Measurements from ENCODE around the gene NYAP2.

The NYAP2 gene

GRCh38 chr2:225402210-225402776, 2.8 kb downstream of the NYAP2 start:
- no peak overlapping the region for H3K4me3 ChIP-seq (ENCODE audit: low read length)
- H3K9me3 ChIP-seq (ENCODE audit: insufficient read depth, low read depth, low read length) = no peaks in the 10 kb centered on the region
- H3K9ac ChIP-seq (ENCODE audit: low read depth, low read length) = no peak overlapping the region
- no peak overlapping the region for H3K27ac ChIP-seq (ENCODE audit: low read length)
- no peaks in the 10 kb centered on the region for H3K27me3 ChIP-seq (ENCODE audit: insufficient read depth, low read length)
- no peaks in the 10 kb centered on the region for H3K4me1 ChIP-seq (ENCODE audit: insufficient read depth, low read length)
- H3K36me3 ChIP-seq (ENCODE audit: insufficient read depth, low read depth, low read length) = no peaks in the 10 kb centered on the region

GRCh38 chr2:225411452-225411851, 11.9 kb downstream of the NYAP2 start:
- Histone ChIP-seq H3K27me3 (ENCODE audit: insufficient read depth, low read length) (no peaks in the 10 kb centered on the region), H3K4me3 (ENCODE audit: low read length) (no peak overlapping the region), H3K36me3 (ENCODE audit: insufficient read depth, low read depth, low read length) (no peaks in the 10 kb centered on the region), H3K4me1 (ENCODE audit: insufficient read depth, low read length) (no peaks in the 10 kb centered on the region), H3K9me3 (ENCODE audit: insufficient read depth, low read depth, low read length) (no peaks in the 10 kb centered on the region), H3K27ac (ENCODE audit: low read length) (no peak overlapping the region), H3K9ac (ENCODE audit: low read depth, low read length) (no peak overlapping the region)

- Histone ChIP-seq H3K27me3 (ENCODE audit: insufficient read depth, low read length) (no peaks in the 10 kb centered on the region), H3K4me1 (ENCODE audit: insufficient read depth, low read length) (no peaks in the 10 kb centered on the region), H3K27ac (ENCODE audit: low read length) (no peak overlapping the region), H3K9me3 (ENCODE audit: insufficient read depth, low read depth, low read length) (no peaks in the 10 kb centered on the region), H3K9ac (ENCODE audit: low read depth, low read length) (no peak overlapping the region), H3K4me3 (ENCODE audit: low read length) (no peak overlapping the region), H3K36me3 (ENCODE audit: insufficient read depth, low read depth, low read length) (no peaks in the 10 kb centered on the region)
These were observed 14.3 kb downstream of the NYAP2 start for GRCh38 chr2:225413786-225414185.

GRCh38 chr2:225414902-225415301, 15.4 kb downstream of the NYAP2 start:
- H3K9me3 ChIP-seq (ENCODE audit: insufficient read depth, low read depth, low read length) = no peaks in the 10 kb centered on the region
- no peak overlapping the region for H3K27ac ChIP-seq (ENCODE audit: low read length)
- no peak overlapping the region for H3K4me3 ChIP-seq (ENCODE audit: low read length)
- H3K36me3 ChIP-seq (ENCODE audit: insufficient read depth, low read depth, low read length) = no peaks in the 10 kb centered on the region
- no peaks in the 10 kb centered on the region for H3K4me1 ChIP-seq (ENCODE audit: insufficient read depth, low read length)
- H3K27me3 ChIP-seq (ENCODE audit: insufficient read depth, low read length) = no peaks in the 10 kb centered on the region
- H3K9ac ChIP-seq (ENCODE audit: low read depth, low read length) = no peak overlapping the region

GRCh38 chr2:225415341-225415740, 15.8 kb downstream of the NYAP2 start:
- H3K4me3 ChIP-seq (ENCODE audit: low read length) = no peak overlapping the region
- no peaks in the 10 kb centered on the region for H3K27me3 ChIP-seq (ENCODE audit: insufficient read depth, low read length)
- H3K27ac ChIP-seq (ENCODE audit: low read length) = no peak overlapping the region

GRCh38 chr2:225415792-225416191, 16.3 kb downstream of the NYAP2 start:
- H3K27ac ChIP-seq (ENCODE audit: low read length) = no peak overlapping the region
- H3K4me3 ChIP-seq (ENCODE audit: low read length) = no peak overlapping the region
- no peaks in the 10 kb centered on the region for H3K9me3 ChIP-seq (ENCODE audit: insufficient read depth, low read depth, low read length)
- no peaks in the 10 kb centered on the region for H3K4me1 ChIP-seq (ENCODE audit: insufficient read depth, low read length)
- no peaks in the 10 kb centered on the region for H3K27me3 ChIP-seq (ENCODE audit: insufficient read depth, low read length)
- no peak overlapping the region for H3K9ac ChIP-seq (ENCODE audit: low read depth, low read length)
- no peaks in the 10 kb centered on the region for H3K36me3 ChIP-seq (ENCODE audit: insufficient read depth, low read depth, low read length)

More at GRCh38 chr2:225415341-225415740, 15.8 kb downstream of the NYAP2 start:
- H3K36me3 ChIP-seq (ENCODE audit: insufficient read depth, low read depth, low read length) = no peaks in the 10 kb centered on the region
- H3K9ac ChIP-seq (ENCODE audit: low read depth, low read length) = no peak overlapping the region
- H3K9me3 ChIP-seq (ENCODE audit: insufficient read depth, low read depth, low read length) = no peaks in the 10 kb centered on the region
- H3K4me1 ChIP-seq (ENCODE audit: insufficient read depth, low read length) = no peaks in the 10 kb centered on the region

GRCh38 chr2:225416616-225417367, 17.3 kb downstream of the NYAP2 start:
- H3K27me3 ChIP-seq (ENCODE audit: insufficient read depth, low read length) = no peaks in the 10 kb centered on the region
- H3K4me1 ChIP-seq (ENCODE audit: insufficient read depth, low read length) = no peaks in the 10 kb centered on the region
- H3K9me3 ChIP-seq (ENCODE audit: insufficient read depth, low read depth, low read length) = no peaks in the 10 kb centered on the region
- no peak overlapping the region for H3K9ac ChIP-seq (ENCODE audit: low read depth, low read length)
- no peak overlapping the region for H3K4me3 ChIP-seq (ENCODE audit: low read length)
- H3K36me3 ChIP-seq (ENCODE audit: insufficient read depth, low read depth, low read length) = no peaks in the 10 kb centered on the region
- no peak overlapping the region for H3K27ac ChIP-seq (ENCODE audit: low read length)

- Histone ChIP-seq H3K27ac (ENCODE audit: low read length) (no peak overlapping the region), H3K27me3 (ENCODE audit: insufficient read depth, low read length) (no peaks in the 10 kb centered on the region), H3K9me3 (ENCODE audit: insufficient read depth, low read depth, low read length) (no peaks in the 10 kb centered on the region), H3K4me3 (ENCODE audit: low read length) (no peak overlapping the region), H3K36me3 (ENCODE audit: insufficient read depth, low read depth, low read length) (no peaks in the 10 kb centered on the region), H3K4me1 (ENCODE audit: insufficient read depth, low read length) (no peaks in the 10 kb centered on the region), H3K9ac (ENCODE audit: low read depth, low read length) (no peak overlapping the region)
These were observed 19.5 kb downstream of the NYAP2 start for GRCh38 chr2:225419033-225419432.

- no peaks in the 10 kb centered on the region for H3K36me3 ChIP-seq (ENCODE audit: insufficient read depth, low read depth, low read length)
- H3K27ac ChIP-seq (ENCODE audit: low read length) = no peak overlapping the region
- H3K4me1 ChIP-seq (ENCODE audit: insufficient read depth, low read length) = no peaks in the 10 kb centered on the region
- H3K27me3 ChIP-seq (ENCODE audit: insufficient read depth, low read length) = no peaks in the 10 kb centered on the region
- no peak overlapping the region for H3K4me3 ChIP-seq (ENCODE audit: low read length)
- no peak overlapping the region for H3K9ac ChIP-seq (ENCODE audit: low read depth, low read length)
- no peaks in the 10 kb centered on the region for H3K9me3 ChIP-seq (ENCODE audit: insufficient read depth, low read depth, low read length)
These were observed 22.6 kb downstream of the NYAP2 start for GRCh38 chr2:225422145-225422544.

- Histone ChIP-seq H3K36me3 (ENCODE audit: insufficient read depth, low read depth, low read length) (no peaks in the 10 kb centered on the region), H3K9ac (ENCODE audit: low read depth, low read length) (no peak overlapping the region), H3K27ac (ENCODE audit: low read length) (no peak overlapping the region), H3K4me1 (ENCODE audit: insufficient read depth, low read length) (peaks cover 16% of the 10 kb centered on the region), H3K4me3 (ENCODE audit: low read length) (no peak overlapping the region), H3K27me3 (ENCODE audit: insufficient read depth, low read length) (no peaks in the 10 kb centered on the region), H3K9me3 (ENCODE audit: insufficient read depth, low read depth, low read length) (no peaks in the 10 kb centered on the region)
These were observed 25.8 kb downstream of the NYAP2 start for GRCh38 chr2:225425284-225425683.

GRCh38 chr2:225428360-225428759, 28.9 kb downstream of the NYAP2 start:
- Histone ChIP-seq H3K4me3 (ENCODE audit: low read length) (no peak overlapping the region), H3K9ac (ENCODE audit: low read depth, low read length) (no peak overlapping the region), H3K27ac (ENCODE audit: low read length) (no peak overlapping the region), H3K36me3 (ENCODE audit: insufficient read depth, low read depth, low read length) (no peaks in the 10 kb centered on the region), H3K27me3 (ENCODE audit: insufficient read depth, low read length) (no peaks in the 10 kb centered on the region), H3K4me1 (ENCODE audit: insufficient read depth, low read length) (peaks cover 16% of the 10 kb centered on the region), H3K9me3 (ENCODE audit: insufficient read depth, low read depth, low read length) (no peaks in the 10 kb centered on the region)

- no peaks in the 10 kb centered on the region for H3K36me3 ChIP-seq (ENCODE audit: insufficient read depth, low read depth, low read length)
- H3K27ac ChIP-seq (ENCODE audit: low read length) = no peak overlapping the region
- no peak overlapping the region for H3K9ac ChIP-seq (ENCODE audit: low read depth, low read length)
- no peak overlapping the region for H3K4me3 ChIP-seq (ENCODE audit: low read length)
- peaks cover 16% of the 10 kb centered on the region for H3K4me1 ChIP-seq (ENCODE audit: insufficient read depth, low read length)
- no peaks in the 10 kb centered on the region for H3K9me3 ChIP-seq (ENCODE audit: insufficient read depth, low read depth, low read length)
- no peaks in the 10 kb centered on the region for H3K27me3 ChIP-seq (ENCODE audit: insufficient read depth, low read length)
These were observed 30.2 kb downstream of the NYAP2 start for GRCh38 chr2:225429717-225430116.
